HG03095 (cell line): ENCODE data around the gene RAVER1.
A peak's percentile ranks its signal among the peaks of the same experiment; 100 is the strongest.
"Not testable (repeated sequence)": the region's sequence is repeated elsewhere in the genome, so short reads cannot be mapped to it uniquely, and the experiment has no call there.

Experiments used
- ATAC-seq: cut with Tn5 transposase; IDR thresholded peaks from one replicate; pipeline ENCODE4 v1.9.1; 2021; ENCODE audit warnings: moderate library complexity; ENCODE audit not compliant: unreplicated experiment

RAVER1 gene

DNA sequence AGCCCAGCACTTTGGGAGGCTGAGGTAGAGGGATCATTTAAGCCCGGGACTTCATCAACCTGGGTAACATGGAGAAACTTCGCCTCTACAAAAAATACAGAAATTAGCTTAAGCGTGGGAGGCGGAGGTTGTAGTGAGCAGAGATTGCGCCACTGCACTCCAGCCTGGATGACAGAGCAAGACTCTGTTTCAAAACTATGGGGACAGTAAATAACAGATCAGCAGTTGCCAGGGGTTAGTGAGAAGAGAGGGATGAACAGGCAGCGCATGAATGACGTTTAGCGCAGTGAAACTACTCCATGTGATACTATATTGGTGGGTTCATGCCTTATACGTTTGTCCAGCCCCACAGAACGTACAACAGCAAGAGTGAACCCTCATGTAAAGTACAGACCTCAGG lies 13.2 kb upstream of the RAVER1 start:
- ATAC-seq: no peak

DNA sequence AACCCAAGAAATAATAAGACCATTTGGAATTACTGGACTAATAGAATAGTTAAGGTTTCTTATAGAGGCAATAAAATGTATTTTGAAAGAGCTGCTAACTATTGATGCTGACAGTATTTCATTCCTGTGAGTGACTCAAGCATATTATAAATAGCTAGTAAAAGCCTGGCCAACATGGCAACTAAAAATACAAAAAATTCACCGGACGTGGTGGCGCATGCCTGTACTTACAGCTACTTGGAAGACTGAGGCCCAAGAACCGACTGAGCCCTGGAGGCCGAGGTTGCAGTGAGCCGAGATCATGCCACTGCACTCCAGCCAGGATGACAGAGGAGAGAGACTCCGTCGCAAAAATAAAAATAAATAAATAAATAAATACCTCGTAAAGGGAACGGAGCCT lies 11.5 kb upstream of the RAVER1 start:
- ATAC-seq: no peak

DNA sequence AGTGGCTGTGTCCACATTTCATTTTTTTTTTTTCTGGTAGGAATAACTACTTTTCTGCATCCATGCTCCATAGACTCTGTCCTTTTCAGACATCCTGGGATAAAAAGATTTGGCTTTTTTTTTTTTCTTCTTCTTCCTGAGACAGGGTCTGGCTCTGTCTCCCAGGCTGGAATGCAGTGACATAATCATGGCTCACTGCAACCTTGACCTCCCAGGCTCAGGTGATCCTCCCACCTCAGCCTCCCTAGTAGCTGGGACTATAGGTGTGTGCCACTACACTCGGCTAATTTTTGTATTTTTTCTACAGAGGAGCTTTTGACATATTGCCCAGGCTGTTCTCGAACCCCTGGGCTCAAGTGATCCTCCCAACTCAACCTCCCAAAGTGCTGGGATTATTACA lies 10.2 kb upstream of the RAVER1 start:
- no peak for ATAC-seq

DNA sequence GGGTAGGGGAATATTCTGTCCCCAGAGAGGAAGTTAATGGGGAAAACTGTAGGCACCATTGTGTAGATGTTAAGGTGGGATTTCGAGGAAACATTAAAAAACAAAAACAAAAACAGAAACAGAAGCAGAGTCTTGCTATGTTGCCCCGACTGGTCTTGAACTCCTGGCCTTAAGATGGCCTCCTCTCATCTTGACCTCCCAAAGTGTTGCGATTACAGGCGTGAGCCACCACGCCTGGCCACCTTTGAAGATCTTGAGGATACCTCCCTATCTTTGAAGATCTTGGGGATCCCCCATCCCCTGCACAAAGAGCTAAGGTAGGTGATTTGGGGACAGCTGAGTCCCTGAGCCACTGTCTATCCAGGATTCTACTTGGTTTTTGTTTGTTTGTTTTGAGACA lies 6.6 kb upstream of the RAVER1 start:
- ATAC-seq: no peak

DNA sequence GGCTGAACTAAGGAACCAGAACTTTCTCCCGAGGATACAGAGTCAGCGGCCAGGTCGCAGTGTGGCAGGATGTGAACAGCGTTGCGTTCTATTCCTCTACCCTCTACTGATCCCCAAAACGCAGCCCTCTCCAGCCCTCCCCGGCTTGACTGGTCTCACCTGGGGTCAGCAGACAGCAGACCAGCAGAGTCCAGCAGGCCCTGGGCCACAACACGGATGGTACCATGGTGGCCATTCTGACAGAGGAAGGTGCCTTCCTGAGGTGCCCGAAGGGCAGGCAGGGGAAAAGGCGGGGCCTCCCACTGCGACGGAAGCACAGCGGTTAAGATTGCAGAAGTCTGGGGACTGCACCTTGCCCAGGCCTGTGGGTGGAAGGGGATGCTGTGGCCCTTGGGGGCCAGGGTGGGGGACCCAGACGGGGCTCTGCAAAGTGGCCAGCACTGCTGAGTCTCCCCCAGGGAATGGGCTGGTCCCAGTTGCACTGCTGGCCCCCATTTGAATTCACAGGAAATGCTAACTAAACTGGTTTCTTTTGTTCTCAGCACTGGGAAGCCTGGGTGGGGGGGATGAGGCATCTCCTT lies 6.1 kb upstream of the RAVER1 start, which contains the start of gene ICAM3:
Gene ICAM3 (minus strand): TSS at position 245 of the 581 bp plus-strand sequence. CDS start 10 bp downstream, at position 235.
- ATAC-seq: peak; percentile 68

DNA sequence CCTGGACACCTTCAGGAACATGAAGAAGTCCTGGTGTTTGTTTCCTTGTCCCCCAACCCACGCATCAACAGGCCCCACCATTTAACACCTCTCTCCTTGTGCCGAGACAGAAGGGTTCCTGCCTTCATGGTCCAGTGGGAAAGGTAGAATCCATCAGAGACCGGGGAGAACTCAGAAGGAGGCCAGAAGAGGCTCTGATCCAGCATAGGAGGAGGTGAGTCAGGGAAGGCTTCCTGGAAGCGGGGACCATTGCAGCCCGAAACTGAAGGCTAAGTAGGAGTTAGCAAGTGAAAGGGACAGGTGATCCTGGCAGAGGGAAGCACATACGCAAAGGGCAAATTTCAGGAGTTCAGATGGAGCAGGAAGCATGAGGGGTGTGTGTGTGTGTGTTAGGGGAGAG lies 5.6 kb upstream of the RAVER1 start:
- no peak for ATAC-seq

DNA sequence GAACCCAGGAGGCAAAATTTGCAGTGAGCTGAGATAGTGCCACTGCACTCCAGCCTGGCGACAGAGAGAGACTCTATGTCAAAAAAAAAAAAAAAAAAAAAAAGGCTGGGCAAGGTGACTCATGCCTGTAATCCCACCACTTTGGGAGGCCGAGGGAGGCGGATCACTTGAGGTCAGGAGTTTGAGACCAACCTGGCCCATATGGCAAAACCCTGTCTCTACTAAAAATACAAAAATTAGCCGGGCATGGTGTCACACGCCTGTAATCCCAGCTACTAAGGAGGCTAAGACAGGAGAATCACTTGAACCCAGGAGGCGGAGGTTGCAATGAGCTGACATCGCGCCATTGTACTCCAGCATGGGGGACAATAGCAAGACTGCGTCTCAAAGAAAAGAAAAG lies 3.4 kb upstream of the RAVER1 start:
- ATAC-seq: not testable (repeated sequence)

DNA sequence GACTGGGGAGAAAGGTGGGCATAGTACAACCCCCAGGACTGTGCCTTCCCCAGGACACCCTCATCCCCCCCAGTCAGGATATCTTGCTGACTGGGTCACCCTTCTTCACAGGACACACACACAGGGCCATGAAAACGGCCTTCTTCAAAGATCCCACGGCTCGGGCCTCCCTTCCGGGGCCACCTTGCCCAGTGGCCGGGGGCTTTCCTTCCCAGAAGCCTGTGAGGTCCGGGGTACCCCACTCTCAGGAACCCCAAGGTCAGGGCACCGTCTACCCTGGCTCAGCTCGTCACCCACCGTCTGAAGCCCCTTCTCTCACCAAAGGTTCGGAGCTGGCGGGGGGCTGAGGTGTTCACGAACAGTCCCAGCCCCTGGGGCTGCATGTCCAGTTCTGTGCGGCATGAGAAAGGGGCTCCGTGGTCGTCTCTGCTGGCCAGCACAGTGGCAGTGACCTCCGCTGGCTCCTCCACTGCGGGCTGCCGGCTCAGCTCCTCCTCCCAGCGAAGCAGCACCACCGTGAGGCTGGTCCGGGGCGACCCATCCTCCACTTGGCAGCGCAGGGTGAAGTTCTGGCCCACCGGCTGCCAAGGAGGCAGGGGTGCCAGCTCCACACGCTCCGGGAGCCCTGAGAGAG lies 2.1 kb upstream of the RAVER1 start:
- ATAC-seq: no peak

DNA sequence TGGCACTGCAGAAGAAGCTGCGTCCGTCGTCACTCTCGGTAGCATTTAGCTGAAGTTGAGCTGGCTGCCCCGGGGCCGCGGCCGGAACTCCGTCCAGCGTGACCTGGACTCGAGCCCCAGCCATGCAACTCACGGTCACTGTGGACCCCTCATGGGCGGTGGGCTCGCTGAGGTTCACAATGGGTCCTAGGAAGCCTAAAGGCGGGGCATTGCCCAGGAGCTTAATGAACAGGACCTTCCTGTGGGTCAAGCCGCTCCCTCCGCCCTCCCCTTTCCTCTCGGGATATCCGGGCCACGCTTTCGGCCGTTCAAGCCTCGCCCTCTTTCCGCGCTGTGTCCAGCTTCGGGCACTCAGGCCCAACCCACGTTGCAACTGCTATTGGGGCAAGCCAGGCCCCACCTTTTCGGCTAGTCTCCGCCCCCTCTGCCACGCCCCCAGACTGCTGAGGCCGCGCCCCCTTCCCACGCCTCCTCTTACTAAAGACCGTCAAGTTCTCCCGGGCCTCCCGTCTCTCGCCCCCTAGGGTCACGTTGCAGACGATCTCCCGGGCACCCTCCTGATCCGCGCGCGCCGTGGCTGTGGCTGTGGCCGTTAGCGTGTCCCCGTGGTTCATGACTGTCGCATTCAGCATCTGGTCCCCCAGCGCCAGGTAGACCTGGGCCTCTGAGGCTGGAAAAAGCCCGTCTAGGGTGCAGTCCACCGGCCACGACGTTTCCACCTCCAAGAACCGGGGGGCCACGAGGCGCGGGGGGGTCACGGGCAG lies 1.4 kb upstream of the RAVER1 start:
- no peak for ATAC-seq

DNA sequence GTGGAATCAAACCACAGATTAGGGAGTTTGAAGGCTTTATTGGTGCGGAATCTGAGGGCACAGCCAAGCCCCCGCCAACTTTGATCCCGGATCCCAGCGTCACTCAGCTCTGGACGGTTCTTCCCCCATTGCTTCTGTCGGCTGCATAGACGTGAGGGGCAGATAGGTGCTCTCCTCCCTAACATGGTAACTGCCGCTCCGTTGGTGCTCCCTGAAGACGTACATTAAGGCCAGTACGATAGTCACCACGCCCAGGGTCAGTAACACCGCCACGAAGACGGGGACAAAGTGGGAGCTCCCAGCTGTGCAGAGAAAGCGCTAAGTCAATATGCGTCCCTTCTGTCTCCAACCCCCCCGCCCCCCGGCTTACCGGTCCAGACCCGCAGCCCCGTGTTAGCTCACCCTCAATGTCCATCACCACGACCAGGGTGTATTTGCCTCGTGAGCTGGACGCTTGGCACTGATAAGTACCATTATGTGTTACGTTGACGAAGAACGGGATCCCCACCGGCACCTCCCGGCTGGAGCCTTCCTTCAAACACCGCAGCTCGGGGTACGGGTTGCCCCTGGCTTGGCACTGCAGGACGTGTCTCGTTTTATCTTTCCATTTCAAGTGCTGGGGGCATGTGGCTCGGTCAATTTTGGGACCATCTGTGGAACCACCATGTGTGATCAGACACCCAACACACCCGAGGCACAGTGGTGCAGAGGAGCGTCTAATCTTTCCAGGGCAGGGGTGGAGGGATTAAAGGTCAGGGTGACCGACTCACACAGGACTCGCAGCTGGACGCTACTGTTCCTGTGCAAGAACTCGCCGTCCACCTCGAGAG lies 644 bp upstream of the RAVER1 start:
- no peak for ATAC-seq

DNA sequence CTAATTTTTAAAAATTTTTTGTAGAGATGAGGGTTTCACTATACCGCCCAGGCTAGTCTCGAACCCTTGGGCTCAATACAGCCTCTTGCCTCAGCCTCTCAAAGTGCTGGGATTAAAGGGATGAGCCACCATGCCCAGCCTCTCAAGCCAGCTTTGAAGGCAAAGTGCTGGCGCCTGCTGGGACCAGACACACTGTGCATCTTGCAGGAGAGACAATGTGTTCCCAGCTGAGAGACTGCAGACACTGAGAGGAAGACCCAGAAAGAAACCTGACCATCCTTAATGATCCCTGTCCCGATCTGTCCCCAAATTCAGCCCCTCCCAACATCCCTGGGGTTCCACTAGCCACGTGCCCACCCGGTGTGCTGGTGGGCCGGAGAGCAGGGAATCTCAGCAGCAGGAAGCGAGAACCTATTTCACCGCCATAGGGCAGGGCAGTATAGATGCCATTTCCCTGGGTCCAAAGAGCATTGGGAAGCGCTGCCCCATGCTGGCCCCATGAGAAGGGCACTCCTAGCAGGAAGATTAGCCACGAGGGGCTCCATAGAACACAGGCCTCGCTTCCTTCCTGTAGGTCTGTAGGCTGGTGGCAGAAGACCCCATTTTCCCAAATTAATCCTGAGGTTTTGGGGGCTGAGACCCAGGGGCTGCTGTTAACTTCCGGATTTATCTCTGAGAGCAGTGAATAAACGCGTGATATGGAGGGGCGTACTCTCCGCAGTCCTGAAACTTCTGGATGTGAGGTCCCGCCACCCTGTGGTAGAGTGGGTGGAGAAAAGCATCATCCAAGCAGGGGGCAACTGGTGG lies 968 bp downstream of the RAVER1 start:
- ATAC-seq: no peak

DNA sequence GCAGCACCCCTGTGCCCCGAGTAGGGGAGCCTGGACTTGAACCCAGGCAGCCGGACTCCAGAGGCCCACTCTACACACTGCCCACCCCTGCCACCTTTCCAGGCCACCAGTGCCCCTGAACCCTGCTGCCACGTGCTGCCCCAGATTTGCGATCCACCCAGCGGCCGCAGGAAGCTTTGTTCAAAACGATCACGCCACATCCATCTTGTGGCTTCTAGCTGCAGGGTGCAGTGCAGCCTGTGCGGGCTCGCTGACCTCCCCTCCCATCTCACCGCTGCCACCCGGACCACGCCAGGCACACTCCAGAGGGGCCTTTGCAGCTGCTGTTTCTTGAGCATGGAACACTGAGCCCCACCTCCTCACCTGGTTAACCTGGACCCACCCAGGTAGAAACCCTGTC lies 3.8 kb downstream of the RAVER1 start:
- no peak for ATAC-seq

DNA sequence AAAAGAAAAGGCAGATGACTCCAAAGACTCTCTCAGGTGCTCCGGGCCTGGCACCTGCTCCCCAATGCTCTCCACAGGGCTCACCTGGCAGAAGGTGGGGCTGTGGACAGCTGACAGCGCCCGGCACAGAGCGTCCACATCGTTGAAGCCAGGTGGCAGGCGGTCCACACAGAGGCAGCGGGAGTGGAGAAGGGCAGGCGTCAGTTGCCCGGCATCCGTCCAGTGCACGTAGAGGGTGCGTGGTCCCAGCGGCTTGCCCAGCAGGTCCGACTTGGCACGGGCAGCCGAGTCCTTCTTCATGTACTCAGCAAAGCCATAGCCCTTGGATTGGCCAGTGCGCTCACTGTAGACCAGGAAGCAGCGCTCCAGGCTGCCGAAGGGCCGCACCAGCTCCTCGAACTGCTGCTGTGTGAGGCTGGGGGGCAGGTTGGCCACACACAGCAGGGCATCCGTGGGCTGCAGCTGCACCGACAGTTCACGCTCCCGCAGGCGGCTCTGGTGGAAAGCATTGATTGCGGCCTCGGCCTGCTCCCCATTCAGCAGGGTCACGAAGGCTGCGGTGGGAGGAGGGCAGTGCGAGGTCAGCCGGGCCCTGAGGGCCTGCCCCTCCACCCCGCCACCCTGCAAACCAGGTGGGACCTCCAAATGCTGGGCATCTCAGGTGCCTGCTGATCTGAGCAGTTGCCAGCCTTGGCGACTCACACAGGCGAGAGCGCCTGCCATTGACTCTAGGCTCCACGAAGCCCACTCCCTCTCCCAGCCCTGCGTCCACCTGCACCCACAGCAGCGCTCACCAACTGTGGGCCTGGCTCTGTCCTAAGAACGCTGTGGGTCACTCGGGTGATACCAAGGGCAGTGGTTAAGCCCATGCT lies 4.5 kb downstream of the RAVER1 start:
- ATAC-seq: no peak

DNA sequence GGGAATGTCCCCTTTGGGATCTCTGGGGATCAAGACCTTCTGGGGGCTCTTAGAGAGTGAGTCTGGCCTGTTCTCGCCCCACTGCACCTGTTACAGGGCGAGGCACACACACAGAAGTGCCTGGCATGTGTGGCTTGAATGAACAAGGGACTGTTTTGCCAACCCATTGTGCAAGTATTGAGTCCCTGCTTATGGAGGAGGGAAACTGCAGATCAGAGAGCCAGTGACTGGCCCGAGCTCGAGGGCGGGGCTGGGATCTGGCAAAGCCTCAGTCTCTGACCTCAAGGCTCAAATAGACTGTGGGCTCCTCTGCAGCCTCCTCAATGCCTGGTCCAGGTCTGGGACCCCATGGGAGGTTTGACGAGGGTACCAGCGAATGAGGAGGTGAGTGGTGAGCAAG lies 5.5 kb downstream of the RAVER1 start:
- no peak for ATAC-seq

DNA sequence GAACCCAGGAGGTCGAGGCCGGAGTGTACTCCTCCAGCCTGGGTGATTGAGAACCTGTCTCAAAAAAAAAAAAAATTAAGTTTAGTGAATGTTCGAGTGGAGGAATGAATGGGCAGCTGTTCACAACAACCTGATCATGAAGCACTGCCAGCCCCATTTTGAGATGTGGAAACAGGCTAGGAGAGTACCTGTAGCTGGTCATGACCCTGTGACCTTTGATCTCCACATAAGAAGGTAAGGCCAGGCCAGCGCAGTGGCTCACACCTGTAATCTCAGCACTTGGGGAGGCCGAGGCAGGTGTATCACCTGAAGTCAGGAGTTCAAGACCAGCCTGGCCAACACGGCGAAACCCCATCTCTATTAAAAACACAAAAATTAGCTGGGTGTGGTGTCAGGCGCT lies 7.6 kb downstream of the RAVER1 start:
- ATAC-seq: no peak

DNA sequence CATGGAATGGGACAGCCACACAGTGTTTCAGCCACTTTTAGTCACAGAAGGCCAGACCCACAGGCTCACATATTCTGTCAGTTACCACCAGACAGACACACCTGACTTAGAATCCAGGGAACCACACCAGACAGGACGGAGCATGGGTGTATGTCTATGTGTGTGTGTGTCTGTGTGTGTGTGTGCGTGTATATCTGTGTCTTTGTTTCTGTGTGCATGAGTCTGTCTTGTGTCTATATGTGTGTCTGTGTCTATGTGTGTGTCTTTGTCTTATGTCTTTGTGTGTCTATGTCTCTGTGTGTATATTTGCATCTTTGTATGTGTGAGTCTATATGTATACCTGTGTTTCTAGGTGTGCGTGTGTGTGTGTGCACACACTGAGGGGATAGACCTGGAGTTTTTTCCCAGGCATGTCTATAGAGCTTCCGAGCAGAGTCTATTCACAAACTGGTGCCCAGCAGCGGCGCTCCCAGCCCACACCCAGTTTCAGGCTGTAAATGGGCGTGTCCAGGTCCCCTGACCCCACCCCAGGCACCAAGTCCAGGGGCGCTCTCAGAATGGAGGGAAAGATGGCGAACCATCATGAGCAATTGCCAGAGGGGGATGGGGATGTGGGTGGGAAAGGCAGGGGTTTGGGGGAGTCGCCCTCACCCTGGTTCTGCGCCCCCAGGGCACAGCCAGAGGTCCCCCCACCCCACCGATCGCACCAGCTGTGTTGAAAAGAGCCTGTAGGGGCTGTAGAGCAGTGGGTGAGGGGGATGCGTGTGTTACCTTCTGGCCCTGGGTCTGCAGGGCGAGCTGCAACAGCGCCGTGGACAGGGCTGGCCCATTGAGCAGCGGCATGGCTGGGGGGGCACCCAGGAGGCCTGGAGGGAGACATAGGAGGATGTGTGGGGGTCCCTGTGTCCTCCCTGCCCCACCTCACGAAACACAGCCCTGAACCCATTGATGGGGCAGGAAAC lies 11.2 kb downstream of the RAVER1 start:
- no peak for ATAC-seq

DNA sequence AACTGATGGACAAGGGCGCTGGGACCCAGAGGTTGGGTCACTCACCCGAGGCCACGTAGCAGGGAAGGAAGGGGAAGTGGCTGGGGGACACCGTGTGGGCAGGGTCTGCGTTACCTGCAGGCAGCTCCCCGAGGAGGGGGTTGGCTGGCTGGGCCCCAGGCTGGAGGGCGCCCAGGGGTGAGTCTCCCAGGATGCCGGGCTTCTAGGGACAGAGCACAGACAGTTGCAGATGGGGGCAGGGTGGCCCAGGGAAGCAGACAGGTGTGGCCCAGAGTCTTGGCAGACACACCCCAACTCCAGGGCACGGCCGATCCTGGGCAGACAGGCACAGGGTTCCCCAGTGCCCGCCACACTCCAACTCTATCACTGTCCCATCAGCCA lies 11.9 kb downstream of the RAVER1 start:
- ATAC-seq: no peak

DNA sequence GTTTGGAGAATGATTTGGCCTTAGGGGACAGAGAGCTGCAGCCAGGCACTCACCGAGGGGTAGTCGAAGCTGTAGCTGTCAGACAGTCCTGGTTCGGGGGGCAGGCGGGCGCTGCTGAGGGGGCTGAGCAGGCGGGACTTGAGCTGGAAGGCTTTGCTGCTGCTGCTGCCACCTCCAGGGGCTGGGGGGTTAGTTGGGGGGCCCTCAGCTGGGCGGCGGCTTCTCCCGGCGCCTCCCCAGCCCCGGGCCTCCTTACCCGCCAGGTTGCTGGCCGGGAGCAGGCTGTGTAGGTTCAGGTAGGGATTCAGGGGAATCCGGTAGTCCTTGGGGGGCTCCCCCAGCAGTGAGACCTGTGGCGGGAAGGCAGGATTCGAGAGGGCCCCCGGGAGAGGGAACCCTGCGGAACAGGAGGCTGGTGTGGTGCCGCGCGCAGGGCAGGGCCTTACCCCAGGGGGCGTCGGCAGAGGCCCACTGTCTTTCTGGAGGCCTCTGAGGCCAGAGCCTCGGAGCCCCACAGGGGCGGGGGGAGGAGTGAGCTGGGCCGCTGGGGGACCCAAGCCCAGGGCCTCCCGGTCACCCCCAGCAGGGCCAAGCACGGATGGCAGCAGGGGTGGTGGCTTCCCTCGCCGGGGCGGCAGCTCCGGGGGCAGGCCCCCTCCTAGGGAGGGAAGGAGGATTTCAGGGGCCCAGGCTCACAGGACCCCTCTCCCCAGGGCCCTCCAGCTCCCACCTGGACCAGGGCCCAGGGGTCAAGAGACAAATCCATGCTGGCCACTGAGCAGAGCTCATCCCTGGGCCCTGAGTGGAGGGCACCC lies 12.5 kb downstream of the RAVER1 start:
- no peak for ATAC-seq
